ENCODE measurements around the gene STXBP4. TPM values are rescaled to one million over a fixed set of nuclear protein-coding genes. Genes with fewer than 3 reads are reported as not detected.

Gene STXBP4, protein sequence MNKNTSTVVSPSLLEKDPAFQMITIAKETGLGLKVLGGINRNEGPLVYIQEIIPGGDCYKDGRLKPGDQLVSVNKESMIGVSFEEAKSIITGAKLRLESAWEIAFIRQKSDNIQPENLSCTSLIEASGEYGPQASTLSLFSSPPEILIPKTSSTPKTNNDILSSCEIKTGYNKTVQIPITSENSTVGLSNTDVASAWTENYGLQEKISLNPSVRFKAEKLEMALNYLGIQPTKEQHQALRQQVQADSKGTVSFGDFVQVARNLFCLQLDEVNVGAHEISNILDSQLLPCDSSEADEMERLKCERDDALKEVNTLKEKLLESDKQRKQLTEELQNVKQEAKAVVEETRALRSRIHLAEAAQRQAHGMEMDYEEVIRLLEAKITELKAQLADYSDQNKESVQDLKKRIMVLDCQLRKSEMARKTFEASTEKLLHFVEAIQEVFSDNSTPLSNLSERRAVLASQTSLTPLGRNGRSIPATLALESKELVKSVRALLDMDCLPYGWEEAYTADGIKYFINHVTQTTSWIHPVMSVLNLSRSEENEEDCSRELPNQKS
- total RNA-seq: 10 to 100 TPM in 1 of 3 donors, 1 to 10 TPM in 2; 4.6 to 15.4 (median 8.8) TPM
- long read RNA-seq, donor 1, full-length matches to known transcripts: 1 of 5 reads
- long read RNA-seq, donor 1, partial matches to known transcripts: 0 of 5 reads
- long read RNA-seq, donor 1, other reads (novel, unspliced or antisense): 4 of 5 reads
- long read RNA-seq, donor 2, partial matches to known transcripts: 0 of 2 reads
- long read RNA-seq, donor 2, other reads (novel, unspliced or antisense): 2 of 2 reads

DNA sequence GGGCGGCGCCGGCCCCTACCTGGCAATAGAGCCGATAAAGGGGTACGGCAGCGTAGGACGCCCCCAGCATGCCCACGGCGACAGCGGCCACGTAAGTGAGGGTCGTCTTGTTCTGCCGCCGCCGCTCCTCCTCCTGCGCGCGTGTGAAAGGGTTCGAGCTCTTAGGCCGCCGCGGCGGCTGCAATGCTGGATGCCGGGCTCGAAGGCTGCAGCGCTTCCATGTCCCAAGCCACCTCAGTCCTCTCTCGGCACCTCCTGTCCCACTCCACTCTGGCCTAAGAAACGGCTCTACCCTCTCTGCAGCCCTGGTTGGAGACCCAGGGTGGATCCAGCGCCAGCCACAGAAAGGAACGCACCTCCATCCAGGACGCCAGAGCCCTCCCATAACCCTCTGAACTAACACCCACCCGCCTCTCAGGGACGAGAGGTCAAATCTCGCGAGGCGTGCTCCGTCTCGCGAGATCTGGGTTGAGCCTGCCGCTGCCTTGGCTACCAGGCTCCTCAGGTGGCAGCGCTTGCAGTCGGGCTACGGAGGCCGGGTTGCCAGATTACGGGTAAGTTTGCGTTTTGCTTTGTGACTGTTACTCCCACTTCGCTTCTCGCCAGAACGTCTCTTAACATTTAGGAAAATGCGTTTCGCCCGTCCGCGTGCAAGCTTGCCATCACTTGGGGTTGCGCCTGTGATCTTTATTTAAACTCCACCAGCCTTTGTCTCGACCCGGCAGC lies at the start of gene STXBP4, which contains the start of gene COX11:
Gene STXBP4 (plus strand): TSS at position 504 of the 726 bp plus-strand sequence. CDS start 17,455 bp downstream, outside the sequence.
Gene COX11 (minus strand): TSS at position 393 of the 726 bp plus-strand sequence. CDS start 8 bp downstream, at position 385.
- ATAC-seq (peak; percentile 99), DNase-seq (peak; percentile 96 to 98 (median 97))
- H3K4me1 ChIP-seq (ENCODE audit: low read depth): peaks cover 9% of the 10 kb centered on the region

DNA sequence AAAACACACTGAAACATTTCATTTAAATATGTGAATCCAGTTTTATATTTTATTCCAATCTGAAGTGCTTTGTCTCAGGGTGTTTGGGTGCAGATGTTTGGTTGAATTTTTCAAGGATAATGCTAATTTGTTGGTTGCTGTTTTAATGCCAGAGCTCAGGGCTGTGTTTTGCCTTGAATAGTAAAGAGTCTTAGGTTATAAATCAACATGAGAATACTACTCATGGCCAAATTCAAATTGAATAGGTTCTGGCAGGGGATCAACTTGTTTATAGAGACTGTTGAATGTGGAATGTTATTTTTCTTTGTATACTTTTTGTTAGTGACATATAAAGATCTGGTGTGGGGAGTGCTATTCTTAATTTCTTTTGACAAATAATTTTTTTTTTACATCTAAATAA lies 49.1 kb upstream of the STXBP4 start:
- ATAC-seq (no peak), DNase-seq (no peak)
- no peak overlapping the region for H3K4me3 ChIP-seq
- H3K9me3 ChIP-seq: peaks cover 7% of the 10 kb centered on the region
- intact Hi-C loops (cut with DNase I, micrococcal nuclease): no loop called here
- no peaks in the 10 kb centered on the region for H3K4me1 ChIP-seq (ENCODE audit: low read depth)
- no peaks in the 10 kb centered on the region for H3K36me3 ChIP-seq (ENCODE audit: low read depth)
- TF ChIP-seq, protein P1, sequence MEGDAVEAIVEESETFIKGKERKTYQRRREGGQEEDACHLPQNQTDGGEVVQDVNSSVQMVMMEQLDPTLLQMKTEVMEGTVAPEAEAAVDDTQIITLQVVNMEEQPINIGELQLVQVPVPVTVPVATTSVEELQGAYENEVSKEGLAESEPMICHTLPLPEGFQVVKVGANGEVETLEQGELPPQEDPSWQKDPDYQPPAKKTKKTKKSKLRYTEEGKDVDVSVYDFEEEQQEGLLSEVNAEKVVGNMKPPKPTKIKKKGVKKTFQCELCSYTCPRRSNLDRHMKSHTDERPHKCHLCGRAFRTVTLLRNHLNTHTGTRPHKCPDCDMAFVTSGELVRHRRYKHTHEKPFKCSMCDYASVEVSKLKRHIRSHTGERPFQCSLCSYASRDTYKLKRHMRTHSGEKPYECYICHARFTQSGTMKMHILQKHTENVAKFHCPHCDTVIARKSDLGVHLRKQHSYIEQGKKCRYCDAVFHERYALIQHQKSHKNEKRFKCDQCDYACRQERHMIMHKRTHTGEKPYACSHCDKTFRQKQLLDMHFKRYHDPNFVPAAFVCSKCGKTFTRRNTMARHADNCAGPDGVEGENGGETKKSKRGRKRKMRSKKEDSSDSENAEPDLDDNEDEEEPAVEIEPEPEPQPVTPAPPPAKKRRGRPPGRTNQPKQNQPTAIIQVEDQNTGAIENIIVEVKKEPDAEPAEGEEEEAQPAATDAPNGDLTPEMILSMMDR (IDR thresholded peaks at IDR 0.05): no peak

More for the DNA sequence above, at the start of gene STXBP4, which contains the start of gene COX11:
- no peaks in the 10 kb centered on the region for H3K36me3 ChIP-seq (ENCODE audit: low read depth)
- intact Hi-C loops (cut with DNase I, micrococcal nuclease): no loop called here
- H3K9me3 ChIP-seq: no peaks in the 10 kb centered on the region
- peak within 1 kb of the TSS; percentile 69 for H3K4me3 ChIP-seq
- TF ChIP-seq, protein P1 (IDR thresholded peaks at IDR 0.05): no peak

DNA sequence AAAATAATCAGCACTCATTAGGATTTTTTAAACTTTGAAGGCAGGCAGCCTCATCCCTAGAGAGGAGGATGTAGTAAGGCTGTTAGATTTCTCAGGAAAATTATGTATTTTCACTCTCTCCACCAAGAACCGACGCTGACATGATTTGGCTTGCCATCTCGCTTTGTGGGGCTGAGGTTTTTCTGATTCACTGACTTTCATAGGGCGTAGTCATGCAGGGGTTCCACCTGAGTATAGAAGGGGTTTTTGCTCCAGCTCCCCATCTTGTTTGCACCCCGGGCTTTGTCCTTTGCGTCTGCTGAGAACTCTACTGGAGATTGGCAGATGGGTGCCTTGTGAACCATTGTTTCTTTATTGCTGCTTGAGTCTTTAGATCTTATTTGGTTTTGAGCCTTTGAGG lies 47.7 kb upstream of the STXBP4 start:
- Histone ChIP-seq H3K36me3 (ENCODE audit: low read depth) (no peaks in the 10 kb centered on the region), H3K9me3 (peaks cover 7% of the 10 kb centered on the region), H3K4me3 (no peak overlapping the region), H3K4me1 (ENCODE audit: low read depth) (no peaks in the 10 kb centered on the region)
- DNase-seq (no peak), ATAC-seq (no peak)
- intact Hi-C loops (cut with DNase I, micrococcal nuclease): no loop called here
- TF ChIP-seq, protein P1 (IDR thresholded peaks at IDR 0.05): no peak

DNA sequence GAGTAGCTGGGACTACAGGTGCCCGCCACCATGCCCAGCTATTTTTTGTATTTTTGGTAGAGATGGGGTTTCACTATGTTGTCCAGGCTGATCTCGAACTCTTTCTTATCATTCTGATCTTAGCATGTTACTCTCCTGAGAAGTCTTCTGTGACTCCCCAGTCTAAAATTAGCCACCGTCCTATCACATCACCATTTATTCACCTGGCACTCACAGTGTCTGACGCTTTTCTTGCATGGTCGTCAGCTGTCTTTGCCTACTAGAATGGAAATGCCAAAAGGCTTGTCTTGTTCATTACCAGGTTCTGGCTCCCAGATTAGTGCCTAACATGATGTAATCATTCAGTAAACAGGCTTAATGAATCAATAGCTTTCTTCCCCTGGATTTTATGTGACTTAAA lies 44.2 kb upstream of the STXBP4 start:
- Histone ChIP-seq H3K9me3 (no peaks in the 10 kb centered on the region), H3K4me3 (no peak overlapping the region), H3K36me3 (ENCODE audit: low read depth) (no peaks in the 10 kb centered on the region), H3K4me1 (ENCODE audit: low read depth) (peaks cover 3% of the 10 kb centered on the region)
- intact Hi-C loops (cut with DNase I, micrococcal nuclease): no loop called here
- no peak for ATAC-seq
- TF ChIP-seq, protein P1 (IDR thresholded peaks at IDR 0.05): no peak
- DNase-seq: no peak

DNA sequence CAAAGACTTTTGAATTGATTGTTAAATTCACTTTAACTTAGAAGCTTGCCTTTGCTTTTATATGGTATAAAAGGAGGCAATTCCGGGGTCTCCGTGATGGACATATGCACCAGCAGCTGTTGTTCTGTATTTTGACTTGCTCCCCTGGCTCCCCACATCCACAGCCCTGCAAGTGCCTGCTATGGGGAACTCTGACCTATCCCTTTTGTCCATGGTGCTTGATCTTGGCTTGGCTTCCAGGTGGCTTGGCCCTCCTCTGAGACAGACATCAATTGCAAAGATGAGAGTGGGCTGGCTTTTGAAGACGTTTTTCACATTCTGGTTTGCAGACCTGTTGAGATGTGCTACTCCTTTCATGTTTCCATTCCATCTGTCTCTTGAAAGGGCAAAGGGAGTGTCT lies 41.0 kb upstream of the STXBP4 start:
- no peak overlapping the region for H3K4me3 ChIP-seq
- TF ChIP-seq, protein P1 (IDR thresholded peaks at IDR 0.05): no peak
- ATAC-seq: no peak
- H3K4me1 ChIP-seq (ENCODE audit: low read depth): peaks cover 3% of the 10 kb centered on the region
- DNase-seq: no peak
- intact Hi-C loops (cut with DNase I, micrococcal nuclease): no loop called here
- H3K9me3 ChIP-seq: no peaks in the 10 kb centered on the region
- no peaks in the 10 kb centered on the region for H3K36me3 ChIP-seq (ENCODE audit: low read depth)

All from mucosa of descending colon (tissue), 3 donors.